Caco-2 (cell line): ENCODE measurements around the gene EIF3F. TPM values are rescaled to one million over a fixed set of nuclear protein-coding genes. Genes with fewer than 3 reads are reported as not detected.
A peak's percentile ranks its signal among the peaks of the same experiment; 100 is the strongest.

Experiments used
- BruUV-seq: library from RNA; stranded (reverse); fragments of 400-500 nt; replicated peaks from 2 replicates; lab custom pipeline; 2021; lab: Mats Ljungman, UMichigan
- CTCF ChIA-PET: fragments of 300-600 bp; sonication (Branson Sonifier 250); formaldehyde crosslinking; loops from one replicate; lab custom pipeline; 2022; ENCODE audit warnings: antibody characterized with exemption; lab: Charles Lee
- POLR2A ChIA-PET: fragments of 300-600 bp; sonication (Branson Sonifier 250); formaldehyde crosslinking; loops from one replicate; lab custom pipeline; 2022; ENCODE audit warnings: antibody characterized with exemption; lab: Charles Lee
- DNase-seq, 2 experiments: peaks; one replicate each; pipeline versions ENCODE4 v3.0.0 to v3.0.0-alpha.2; 2020 to 2022
- H3K27me3 ChIP-seq: replicated peaks from 2 replicates; pipeline ENCODE4 v1.6.0; 2011; ENCODE audit warnings: low read length; ENCODE audit not compliant: control insufficient read depth, insufficient read depth
- H3K36me3 ChIP-seq: 2 replicates; pipeline ENCODE4 v1.5.1; 2011; ENCODE audit warnings: low read length; ENCODE audit not compliant: control insufficient read depth, insufficient read depth
- H3K4me1 ChIP-seq: fragments of 250-450 bp; sonication (Bioruptor Pico); 2 replicates; pipeline ENCODE4 v1.5.1; 2020; ENCODE audit warnings: mild to moderate bottlenecking
- H3K4me3 ChIP-seq: 2 replicates; pipeline ENCODE4 v1.5.1; 2011; ENCODE audit warnings: low read depth, mild to moderate bottlenecking, control low read depth, low read length
- H3K9me3 ChIP-seq: fragments of 250-450 bp; sonication (Bioruptor Pico); 2 replicates; pipeline ENCODE4 v1.5.1; 2020; ENCODE audit warnings: mild to moderate bottlenecking, moderate library complexity
- H3K27ac Mint-ChIP-seq: one replicate; pipeline ENCODE4 v1.8.0; 2022; ENCODE audit warnings: mixed read lengths; ENCODE audit not compliant: unreplicated experiment
- H3K27me3 Mint-ChIP-seq: one replicate; pipeline ENCODE4 v1.8.0; 2022; ENCODE audit warnings: mixed read lengths; ENCODE audit not compliant: insufficient read depth, unreplicated experiment
- H3K36me3 Mint-ChIP-seq: one replicate; pipeline ENCODE4 v1.8.0; 2022; ENCODE audit warnings: mild to moderate bottlenecking, mixed read lengths; ENCODE audit not compliant: insufficient read depth, unreplicated experiment
- H3K4me1 Mint-ChIP-seq: one replicate; pipeline ENCODE4 v1.8.0; 2022; ENCODE audit warnings: low read depth, mixed read lengths; ENCODE audit not compliant: unreplicated experiment
- H3K4me3 Mint-ChIP-seq: one replicate; pipeline ENCODE4 v1.8.0; 2022; ENCODE audit warnings: mild to moderate bottlenecking, moderate library complexity, mixed read lengths; ENCODE audit not compliant: unreplicated experiment
- H3K9me3 Mint-ChIP-seq: one replicate; pipeline ENCODE4 v1.8.0; 2022; ENCODE audit warnings: mixed read lengths; ENCODE audit not compliant: unreplicated experiment
- CTCF ChIP-seq, 2 experiments: fragments of 200-600 bp in 1 of 2; IDR thresholded peaks; 1 replicate in 1 of 2; 2 replicates in 1 of 2; pipeline versions ENCODE4 v1.5.1 to v1.8.0; 2011 to 2022; ENCODE audit warnings: antibody characterized with exemption in 1 of 2, control low read depth in 1 of 2, inconsistent platforms in 1 of 2, low read depth in 1 of 2, low read length in 1 of 2, mild to moderate bottlenecking in 1 of 2, moderate library complexity in 1 of 2; ENCODE audit not compliant: insufficient read depth in 1 of 2, severe bottlenecking in 1 of 2, unreplicated experiment in 1 of 2
- intact Hi-C: fragments of 100-400 bp; cut with micrococcal nuclease; formaldehyde crosslinking; loops from one replicate; pipeline ENCODE4 v1.10.0; 2022; ENCODE audit not compliant: unreplicated experiment
- total RNA-seq: library from RNA; stranded (reverse); gene quantifications from 2 replicates; pipeline ENCODE4 v1.2.3, GENCODE V29; 2022

EIF3F gene
- total RNA-seq, 1 experiment from 2014 or later, result 315 TPM

GRCh38 chr11:8009856-8010255, 22.7 kb downstream of the EIF3F start:
- Mint-ChIP-seq H3K4me1 (no peaks in the 10 kb centered on the region), H3K27me3 (peaks cover 11% of the 10 kb centered on the region), H3K27ac (peak overlapping the region; percentile 3), H3K4me3 (no peak overlapping the region), H3K36me3 (peaks cover 7% of the 10 kb centered on the region), H3K9me3 (no peaks in the 10 kb centered on the region)
- no peak overlapping the region for H3K4me3 ChIP-seq
- ChIA-PET POLR2A (no interaction called here), CTCF (interaction anchor here (1.2 to 7.4 kb wide), 3 partner anchors 20 to 90 kb away, joined by 3 to 213 read pairs (median 77); no protein-coding TSS in a partner anchor)
- no peaks in the 10 kb centered on the region for H3K27me3 ChIP-seq
- no peak for TF ChIP-seq CTCF (IDR thresholded peaks at IDR 0.05; ENCODE audit: insufficient read depth in 1 of 2, low read depth in 1 of 2, low read length in 1 of 2, severe bottlenecking in 1 of 2, unreplicated experiment in 1 of 2)
- intact Hi-C loops, result loop anchor here (10.0 kb wide), 2 partner anchors 185 to 555 kb away; no protein-coding TSS in a partner anchor
- H3K9me3 ChIP-seq, result no peaks in the 10 kb centered on the region
- DNase-seq, result no peak
- H3K36me3 ChIP-seq, result no peaks in the 10 kb centered on the region
- no peaks in the 10 kb centered on the region for H3K4me1 ChIP-seq
- no TSS peak for BruUV-seq

GRCh38 chr11:8011371-8011770, 24.2 kb downstream of the EIF3F start:
- no TSS peak for BruUV-seq
- Mint-ChIP-seq H3K4me3 (no peak overlapping the region), H3K27me3 (peaks cover 13% of the 10 kb centered on the region), H3K9me3 (no peaks in the 10 kb centered on the region), H3K36me3 (peaks cover 7% of the 10 kb centered on the region), H3K27ac (no peak overlapping the region), H3K4me1 (no peaks in the 10 kb centered on the region)
- DNase-seq, result no peak
- TF ChIP-seq CTCF (IDR thresholded peaks at IDR 0.05; ENCODE audit: insufficient read depth in 1 of 2, low read depth in 1 of 2, low read length in 1 of 2, severe bottlenecking in 1 of 2, unreplicated experiment in 1 of 2), result no peak
- Histone ChIP-seq H3K36me3 (no peaks in the 10 kb centered on the region), H3K4me3 (no peak overlapping the region), H3K4me1 (no peaks in the 10 kb centered on the region), H3K27me3 (no peaks in the 10 kb centered on the region), H3K9me3 (no peaks in the 10 kb centered on the region)
- intact Hi-C loops, result no loop called here
- ChIA-PET POLR2A (no interaction called here), CTCF (interaction anchor here (6.3 to 7.4 kb wide), 2 partner anchors 82 to 88 kb away, joined by 77 to 213 read pairs; no protein-coding TSS in a partner anchor)

GRCh38 chr11:8011981-8012444, 24.9 kb downstream of the EIF3F start:
- H3K27me3 Mint-ChIP-seq, result peaks cover 13% of the 10 kb centered on the region
- intact Hi-C loops, result no loop called here
- CTCF ChIA-PET, result interaction anchor here (7.4 kb wide), 1 partner anchor 88 kb away, joined by 213 read pairs; no protein-coding TSS in a partner anchor
- no peak overlapping the region for H3K27ac Mint-ChIP-seq
- POLR2A ChIA-PET, result no interaction called here
- no peak for TF ChIP-seq CTCF (IDR thresholded peaks at IDR 0.05; ENCODE audit: insufficient read depth in 1 of 2, low read depth in 1 of 2, low read length in 1 of 2, severe bottlenecking in 1 of 2, unreplicated experiment in 1 of 2)
- peaks cover 7% of the 10 kb centered on the region for H3K36me3 Mint-ChIP-seq
- Histone ChIP-seq H3K4me1 (no peaks in the 10 kb centered on the region), H3K4me3 (no peak overlapping the region), H3K9me3 (no peaks in the 10 kb centered on the region), H3K36me3 (no peaks in the 10 kb centered on the region), H3K27me3 (no peaks in the 10 kb centered on the region)
- H3K4me3 Mint-ChIP-seq, result no peak overlapping the region
- no TSS peak for BruUV-seq
- H3K9me3 Mint-ChIP-seq, result no peaks in the 10 kb centered on the region
- no peak for DNase-seq
- no peaks in the 10 kb centered on the region for H3K4me1 Mint-ChIP-seq
